ENCODE data around the gene CORO7. TPM values are rescaled to one million over a fixed set of nuclear protein-coding genes. Genes with fewer than 3 reads are reported as not detected.

CORO7 gene
- total and polyA plus RNA-seq, 9 of the 15 experiments (the other 6 are each of a cell fraction or from before 2014, with no cell fraction given) = 0.45 to 77.2 (median 18.7) TPM

DNA sequence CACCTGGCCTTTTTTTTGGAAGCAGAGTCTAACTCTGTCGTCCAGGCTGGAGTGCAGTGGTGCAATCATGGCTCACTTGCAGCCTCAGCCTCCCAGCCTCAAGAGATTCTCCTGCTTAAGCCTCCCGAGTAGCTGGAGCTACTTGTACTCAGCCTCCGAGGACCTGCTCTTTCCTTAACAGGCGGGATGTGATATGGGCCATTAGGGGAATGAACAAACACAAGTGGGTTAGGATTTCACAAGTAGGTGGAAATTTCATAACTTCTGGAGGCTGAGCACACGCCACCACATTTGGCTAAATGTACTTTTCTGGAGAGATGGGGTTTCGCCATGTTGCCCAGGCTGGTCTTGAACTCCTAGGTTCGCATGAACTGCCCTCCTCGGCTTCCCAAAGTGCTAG is 69.4 kb downstream of the CORO7 start:
- intact Hi-C loops (cut with micrococcal nuclease) = no loop called here
- DNase-seq (ENCODE audit: extremely low read depth in 1 of 4, low spot score in 3 of 4) (no peak), ATAC-seq (no peak), FAIRE-seq (no peak)
- no peaks in the 10 kb centered on the region for H3K27me3 ChIP-seq (ENCODE audit: control insufficient read depth in 2 of 2, insufficient read depth in 2 of 2, low read length in 2 of 2)
- no peak overlapping the region for H3K4me3 ChIP-seq
- no peak overlapping the region for H3K27ac ChIP-seq (ENCODE audit: extremely low read depth, low read depth, low read length)
- peaks cover 60% of the 10 kb centered on the region; the same call in 2 of the 3 replicates for H3K36me3 ChIP-seq (ENCODE audit: control insufficient read depth, insufficient read depth, low read length)
- no peak overlapping the region for H2AFZ ChIP-seq (ENCODE audit: low read depth, low read length)
- BruUV-seq (replicated peaks) = no TSS peak
- H4K20me1 ChIP-seq (replicated peaks; ENCODE audit: control insufficient read depth, insufficient read depth, low read length) = peaks cover 13% of the 10 kb centered on the region; the same call in 1 of the 2 replicates
- H3K4me1 ChIP-seq (replicated peaks in 1 of 2; ENCODE audit: control insufficient read depth in 2 of 2, insufficient read depth in 2 of 2, low read length in 2 of 2) = peaks cover 22 to 44% of the 10 kb centered on the region in 2 experiments; a peak in 4 of 5 replicates
- ChIA-PET POLR2A (no interaction called here), CTCF (ENCODE audit: low intra/inter-chr PET ratio) (no interaction called here)
- H3K9ac ChIP-seq (ENCODE audit: insufficient read depth in 1 of 2, low read depth in 2 of 2, low read length in 2 of 2) = peak overlapping the region in 1 of 2 experiments; percentile 73; a peak in 1 of 4 replicates
- H3K4me2 ChIP-seq (ENCODE audit: insufficient read depth, low read length) = no peak overlapping the region
- peaks cover 85% of the 10 kb centered on the region for H3K79me2 ChIP-seq (ENCODE audit: control insufficient read depth, insufficient read depth, low read length)
- no peaks in the 10 kb centered on the region for H3K9me1 ChIP-seq (ENCODE audit: control insufficient read depth, insufficient read depth, low read length)
- in situ Hi-C loops (cut with MboI) = loop anchor here (5.0 kb wide), 1 partner anchor 75 kb away; the partner anchor contains the start of gene TFAP4
- H3K9me3 ChIP-seq (replicated peaks; ENCODE audit: control insufficient read depth, insufficient read depth, low read depth, low read length) = peaks cover 9% of the 10 kb centered on the region; the same call in 1 of the 2 replicates
- WGBS (ENCODE audit: insufficient coverage, low coverage, missing lambda C conversion rate) = 91% methylated on average over 8 of the region's 8 CpGs
- TF ChIP-seq ATF1 (CRISPR knock-in tag; IDR thresholded peaks at IDR 0.05) = no peak
- TF ChIP-seq ATF1 (tag; IDR thresholded peaks at IDR 0.05) = no peak
- no peak for TF ChIP-seq MED1 (CRISPR knock-in tag; IDR thresholded peaks at IDR 0.05; ENCODE audit: borderline replicate concordance)
- TF ChIP-seq RFX7 (CRISPR knock-in tag; IDR thresholded peaks at IDR 0.05) = no peak
- TF ChIP-seq, protein P1, sequence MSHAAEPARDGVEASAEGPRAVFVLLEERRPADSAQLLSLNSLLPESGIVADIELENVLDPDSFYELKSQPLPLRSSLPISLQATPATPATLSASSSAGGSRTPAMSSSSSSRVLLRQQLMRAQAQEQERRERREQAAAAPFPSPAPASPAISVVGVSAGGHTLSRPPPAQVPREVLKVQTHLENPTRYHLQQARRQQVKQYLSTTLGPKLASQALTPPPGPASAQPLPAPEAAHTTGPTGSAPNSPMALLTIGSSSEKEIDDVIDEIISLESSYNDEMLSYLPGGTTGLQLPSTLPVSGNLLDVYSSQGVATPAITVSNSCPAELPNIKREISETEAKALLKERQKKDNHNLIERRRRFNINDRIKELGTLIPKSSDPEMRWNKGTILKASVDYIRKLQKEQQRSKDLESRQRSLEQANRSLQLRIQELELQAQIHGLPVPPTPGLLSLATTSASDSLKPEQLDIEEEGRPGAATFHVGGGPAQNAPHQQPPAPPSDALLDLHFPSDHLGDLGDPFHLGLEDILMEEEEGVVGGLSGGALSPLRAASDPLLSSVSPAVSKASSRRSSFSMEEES (CRISPR knock-in tag; IDR thresholded peaks at IDR 0.05) = no peak
- no peak for TF ChIP-seq ASH1L (IDR thresholded peaks at IDR 0.05; ENCODE audit: borderline replicate concordance, low read depth, partially characterized antibody)
- TF ChIP-seq ERF (CRISPR knock-in tag; IDR thresholded peaks at IDR 0.05) = no peak
- TF ChIP-seq CBX1 (IDR thresholded peaks at IDR 0.05; ENCODE audit: low read depth) = no peak
- no peak for TF ChIP-seq CBFB (CRISPR knock-in tag; IDR thresholded peaks at IDR 0.05)
- TF ChIP-seq JUN (IDR thresholded peaks at IDR 0.05; ENCODE audit: borderline replicate concordance, low read depth, low read length) = no peak
- TF ChIP-seq JUN (CRISPR knock-in tag; IDR thresholded peaks at IDR 0.05; ENCODE audit: borderline replicate concordance) = no peak

Data from K562 (cell line).